Stimulated activated CD4-positive, alpha-beta T cell treated with anti-CD3 and anti-CD28 coated beads, Interleukin-1b, Interleukin-23, amount 100 ng/mL, for 4 hours (primary cell): Measurements from ENCODE around the gene CHCHD1.
"Not testable (repeated sequence)": the region's sequence is repeated elsewhere in the genome, so short reads cannot be mapped to it uniquely, and the experiment has no call there.

Experiments
- DNase-seq, 2 donors: peaks; one replicate each; pipeline ENCODE4 v3.0.0-alpha.2; 2020; ENCODE audit warnings: low read depth in 2 of 2

Gene CHCHD1

DNA sequence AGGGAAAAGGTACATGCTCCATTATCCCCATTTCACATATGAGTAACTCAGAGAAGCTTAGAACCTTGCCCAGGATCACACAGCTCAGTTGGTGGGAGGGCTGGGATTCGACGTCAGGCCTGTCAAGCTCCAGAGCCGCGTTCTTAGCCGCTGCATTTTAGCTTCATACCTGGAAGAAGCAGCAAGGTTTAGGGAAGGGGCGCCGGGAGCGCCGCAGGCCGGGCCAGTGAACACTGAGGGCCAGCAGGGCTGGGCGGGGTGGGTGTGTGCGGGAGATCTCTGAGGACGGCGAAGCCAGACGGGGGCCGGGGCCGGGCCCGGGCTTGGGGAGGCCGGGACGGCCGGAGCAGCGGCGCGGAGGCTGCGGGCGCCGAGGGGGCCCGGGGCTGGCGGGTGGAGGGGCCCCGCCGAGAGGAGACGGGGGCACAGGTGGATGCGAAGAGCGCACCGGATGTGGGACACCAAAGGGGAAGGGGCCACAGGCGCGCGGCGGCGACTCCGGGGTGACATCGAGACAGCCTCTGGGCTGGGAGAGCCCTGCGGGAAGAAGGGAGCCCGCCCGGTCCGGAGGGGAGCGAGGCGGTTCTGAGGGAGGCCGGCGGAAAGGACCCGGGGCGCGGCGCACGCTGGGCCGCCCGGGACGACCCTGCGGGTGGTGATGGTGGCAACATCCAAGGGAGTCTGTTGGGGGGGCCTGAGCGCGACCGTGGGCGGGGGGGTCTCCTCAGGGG, 29.1 kb downstream of the CHCHD1 start:
- peak; percentile 27 to 49 for DNase-seq

DNA sequence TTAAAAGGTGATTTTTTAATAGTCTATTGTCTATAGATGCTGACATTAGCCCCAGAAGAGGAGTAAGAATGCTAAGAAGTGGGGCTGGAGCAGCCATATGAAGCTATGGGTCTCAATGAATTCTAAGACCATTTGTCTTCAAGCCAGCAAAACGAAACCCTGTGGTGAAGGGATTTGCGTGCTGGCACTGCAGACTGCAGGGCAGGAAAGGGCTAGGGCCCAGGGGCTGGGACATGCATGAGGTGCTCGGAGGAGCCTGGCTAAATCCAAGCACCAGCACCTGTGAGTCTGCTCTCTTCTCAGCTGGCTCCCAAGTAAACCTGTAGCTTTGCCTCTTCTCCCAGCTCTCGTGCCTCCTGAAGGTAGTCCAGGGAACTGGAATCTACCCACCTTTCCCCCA, 30.8 kb downstream of the CHCHD1 start:
- no peak for DNase-seq

DNA sequence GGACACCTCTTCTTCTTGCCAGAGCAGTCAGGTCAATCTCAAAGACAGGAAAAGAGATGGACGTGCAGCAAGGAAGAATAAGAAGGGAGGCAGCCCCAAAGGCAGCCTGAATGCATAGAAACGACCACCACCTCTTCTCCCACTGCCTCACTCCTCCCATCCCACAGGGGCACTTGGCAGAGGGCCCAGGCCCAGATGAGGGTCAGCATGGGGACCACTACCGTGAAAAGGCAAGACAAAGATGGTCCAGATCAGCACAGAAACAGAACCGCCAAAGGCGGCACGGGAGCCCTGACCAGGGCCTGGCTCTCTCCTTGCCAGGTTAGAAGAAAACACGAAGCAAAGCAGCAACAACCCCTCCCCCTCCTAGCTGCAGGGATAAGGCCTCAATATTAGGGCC, 31.5 kb downstream of the CHCHD1 start:
- DNase-seq, result no peak

- no peak for DNase-seq
Measured at GRCh38 chr10:73814276-73814895, 32.5 kb downstream of the CHCHD1 start.

DNA sequence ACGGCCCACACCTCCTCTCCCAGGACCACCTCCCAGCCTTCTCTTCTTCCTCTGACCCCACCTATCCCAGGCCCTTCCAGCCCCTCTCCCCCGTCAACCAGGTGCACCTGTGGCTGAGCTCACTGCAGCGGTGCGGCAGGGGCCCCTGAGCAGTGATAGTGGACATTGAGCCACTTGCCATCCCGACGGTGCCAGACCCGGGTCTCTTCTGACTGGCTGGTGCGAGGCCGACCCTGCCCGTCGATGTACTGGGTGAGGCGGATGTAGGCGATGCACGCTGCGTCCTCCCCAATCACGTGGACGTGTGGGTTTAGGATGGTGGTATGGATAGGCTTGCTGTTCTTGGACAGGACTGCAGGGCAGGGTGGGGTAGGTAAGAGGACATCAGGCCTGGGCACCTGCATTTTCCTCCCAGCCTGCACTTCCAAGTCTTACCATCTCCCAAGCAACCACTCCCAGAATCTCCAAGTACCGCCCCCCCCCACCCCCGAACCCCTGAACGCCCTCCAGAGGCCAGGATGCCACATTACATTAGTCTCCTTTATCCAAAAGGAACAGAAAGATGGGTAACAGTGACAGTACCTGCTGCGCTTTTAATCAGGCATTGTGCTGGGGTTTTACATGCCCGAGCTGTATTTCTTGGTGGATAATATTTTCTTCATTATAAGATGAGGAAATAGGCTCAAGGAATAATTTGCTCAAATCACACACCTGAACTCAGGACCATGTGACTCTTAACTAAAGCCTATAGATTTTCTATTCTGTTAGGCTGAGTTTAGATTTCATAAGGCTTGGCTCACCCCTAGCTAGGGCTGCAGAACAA, 33.3 kb downstream of the CHCHD1 start:
- DNase-seq, result no peak

DNA sequence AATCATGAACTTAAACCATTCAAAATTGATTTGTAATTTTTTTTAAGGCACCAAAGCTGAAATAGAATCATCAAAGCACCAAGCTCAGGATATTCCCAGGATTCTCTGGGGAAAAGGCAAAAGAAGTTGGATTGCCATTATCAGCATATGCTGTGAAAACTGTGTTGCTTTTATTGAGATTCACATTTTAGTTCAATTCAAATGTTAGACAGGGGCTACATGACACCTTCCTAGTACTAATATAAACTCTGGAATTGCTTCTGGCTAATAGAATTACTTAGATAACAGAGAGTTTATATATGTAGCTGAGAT, 33.8 kb downstream of the CHCHD1 start:
- no peak for DNase-seq

DNA sequence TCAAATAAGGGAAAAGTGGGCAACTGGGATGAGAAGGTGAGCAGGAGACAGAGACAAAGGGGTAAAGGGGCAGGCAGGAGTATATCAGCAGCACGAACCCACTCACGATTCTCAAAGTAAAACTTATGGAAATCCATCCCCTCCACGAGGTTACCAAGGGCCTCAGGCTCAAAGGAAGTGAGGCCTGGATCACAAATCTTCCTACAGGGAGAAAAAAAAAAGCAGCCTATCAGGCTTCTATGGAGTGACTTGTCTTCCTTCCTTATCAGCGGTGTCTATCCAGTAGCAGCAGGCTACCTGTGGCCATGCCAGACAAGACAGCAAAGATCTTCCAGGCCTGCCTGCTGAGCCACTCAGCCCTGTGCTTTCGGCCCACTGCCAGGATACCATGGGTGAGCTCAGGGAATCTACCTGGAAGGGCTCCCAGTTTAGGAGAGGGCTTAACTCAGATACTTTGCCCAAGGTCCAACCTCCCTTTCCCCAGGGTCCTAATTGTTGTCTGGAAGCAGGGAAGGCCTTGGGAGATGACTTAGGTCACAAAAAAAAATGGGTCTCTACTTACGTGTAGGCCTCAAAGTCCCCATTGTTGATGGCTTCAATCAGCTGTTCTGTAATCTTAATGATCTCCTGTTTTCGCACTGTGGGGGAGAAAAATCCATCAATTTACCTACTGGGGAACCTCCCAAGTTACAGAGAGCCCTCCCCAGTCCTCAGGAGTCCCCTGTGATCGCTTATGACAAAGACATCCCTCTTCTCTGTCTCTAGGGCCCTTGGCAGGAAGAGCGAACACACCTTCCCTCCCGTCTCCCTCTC, 35.3 kb downstream of the CHCHD1 start:
- DNase-seq, result no peak

DNA sequence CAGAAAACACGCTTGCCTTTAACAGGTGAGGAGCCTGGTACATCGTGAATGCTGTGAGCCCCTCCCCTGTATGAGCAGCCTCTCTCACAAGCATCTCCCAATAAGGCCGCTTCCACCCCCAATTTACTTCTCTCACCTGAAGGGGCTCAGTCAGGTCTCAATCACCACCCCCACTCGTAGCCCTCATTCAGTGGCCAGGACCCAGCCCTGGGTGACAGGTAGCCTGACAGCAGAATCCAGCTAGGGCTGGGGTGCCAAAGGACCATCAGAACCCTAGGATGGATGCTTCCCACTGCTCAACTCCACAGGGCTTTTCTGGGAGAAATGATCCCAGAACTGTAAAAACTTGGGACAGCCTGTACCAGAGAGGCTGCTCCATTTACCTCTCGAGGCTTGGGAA, 36.0 kb downstream of the CHCHD1 start:
- DNase-seq, result no peak

DNA sequence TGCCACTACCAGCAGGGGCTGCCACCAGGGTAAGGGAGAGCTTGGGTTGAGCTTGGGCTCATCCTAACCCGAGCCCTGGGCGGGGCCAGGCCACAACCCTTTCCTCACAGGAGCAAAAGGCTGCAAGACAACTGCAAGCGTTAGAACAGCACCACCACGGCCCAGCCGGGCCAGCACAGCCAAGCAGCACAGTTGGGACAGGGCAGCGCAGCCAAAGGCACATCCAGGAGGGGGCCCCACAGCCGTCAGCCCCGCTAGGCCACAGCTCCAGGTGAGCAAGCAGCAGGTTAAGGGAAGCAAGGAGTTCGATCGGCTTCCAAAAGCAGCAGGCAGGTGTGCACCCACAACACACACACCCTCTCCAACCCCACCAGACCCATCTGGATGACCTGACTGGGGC, 36.6 kb downstream of the CHCHD1 start:
- DNase-seq, result no peak

DNA sequence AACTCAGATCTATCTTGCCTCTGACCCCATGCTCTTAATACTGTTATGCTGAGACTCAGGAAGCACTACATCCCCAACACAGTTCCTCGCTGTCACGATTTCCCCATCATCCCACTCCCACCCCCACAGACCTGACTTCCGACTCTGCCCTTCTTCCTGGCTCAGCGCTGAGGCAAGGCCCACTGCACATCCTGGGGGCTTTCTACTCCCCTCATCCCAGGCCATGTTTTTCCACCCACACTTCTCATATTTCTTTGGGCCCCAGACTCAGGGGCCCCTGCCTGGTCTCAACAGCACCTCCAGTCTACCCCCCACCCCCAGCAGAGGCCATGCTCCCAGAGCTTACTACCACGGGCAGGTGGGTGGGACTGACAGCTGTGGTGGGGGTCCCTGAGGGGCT, 37.2 kb downstream of the CHCHD1 start:
- no peak for DNase-seq

DNA sequence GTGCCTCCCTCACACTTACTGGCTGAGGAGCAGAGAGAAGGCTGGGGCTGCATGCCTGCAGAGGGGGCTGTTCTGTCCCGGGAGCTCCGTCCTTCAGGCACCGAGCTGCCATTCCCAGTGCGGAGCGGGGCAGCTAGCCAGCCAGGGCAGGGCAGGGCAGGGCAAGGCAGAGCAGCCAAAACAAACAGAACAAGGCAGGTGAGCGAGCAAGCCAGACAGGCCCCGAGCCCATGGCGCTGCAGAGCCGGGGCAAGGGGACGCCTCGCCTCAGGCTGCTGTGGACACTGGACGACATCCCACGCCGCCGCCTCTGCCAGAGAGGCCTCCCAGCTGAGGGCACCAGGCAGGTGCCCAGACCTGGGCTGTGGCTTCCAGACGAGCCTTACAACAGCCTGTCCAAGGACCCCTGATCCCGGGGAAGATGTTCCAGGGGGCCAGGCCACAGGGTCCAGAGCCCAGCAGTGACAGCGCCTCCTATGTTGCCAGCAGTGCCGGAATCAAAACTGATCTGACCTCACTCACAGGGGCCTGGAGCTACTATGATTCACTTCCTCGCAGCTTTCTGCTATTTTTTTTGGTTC, 37.8 kb downstream of the CHCHD1 start:
- DNase-seq, result no peak

DNA sequence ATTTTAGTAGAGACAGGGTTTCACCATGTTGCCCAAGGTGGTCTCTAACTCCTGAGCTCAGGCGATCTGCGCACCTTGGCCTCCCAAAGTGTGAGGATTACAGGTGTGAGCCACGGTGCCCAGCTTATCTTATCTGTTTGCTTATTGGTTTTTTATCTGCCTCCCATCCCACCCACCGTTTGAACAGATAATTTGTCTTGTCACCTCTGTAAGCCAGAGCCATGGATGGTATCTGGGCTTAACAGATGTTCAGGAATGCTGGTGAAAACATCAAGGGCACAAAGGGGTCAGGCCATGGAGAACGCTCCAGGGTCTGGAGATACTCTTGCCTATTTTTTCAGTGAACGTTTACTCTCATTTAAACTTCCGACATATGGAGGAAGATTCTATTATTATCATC, 41.5 kb downstream of the CHCHD1 start:
- DNase-seq, result no peak

DNA sequence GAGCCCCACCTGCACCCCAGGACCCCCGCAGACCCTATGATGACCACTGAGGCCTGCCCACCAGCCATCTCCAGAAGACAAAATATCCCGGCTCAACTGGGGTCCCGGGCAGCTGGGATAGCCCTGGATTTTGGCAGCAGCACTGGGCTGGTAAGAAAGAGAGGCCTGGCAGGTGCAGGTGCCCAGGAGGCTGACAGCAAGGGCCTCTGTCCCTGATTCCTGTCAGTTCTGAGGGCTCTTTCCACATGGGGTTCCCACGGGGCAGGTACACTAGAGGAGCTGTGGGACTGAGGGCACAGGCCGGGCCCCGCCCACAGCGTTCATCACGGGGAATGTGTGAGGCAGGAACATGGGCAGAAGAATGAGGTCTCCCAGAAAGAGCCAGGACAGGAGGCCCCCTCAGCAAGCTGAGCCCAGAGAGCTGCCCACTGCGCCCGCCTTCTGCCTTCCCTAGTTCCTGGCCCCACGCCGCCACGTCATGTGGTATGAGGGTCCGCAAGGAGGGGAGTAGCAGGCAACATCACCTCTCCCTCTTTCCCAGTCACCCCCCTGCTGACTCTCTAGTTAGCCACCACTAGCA, 42.4 kb downstream of the CHCHD1 start:
- no peak for DNase-seq

- no peak for DNase-seq
Measured at GRCh38 chr10:73827346-73828089, 45.7 kb downstream of the CHCHD1 start.

DNA sequence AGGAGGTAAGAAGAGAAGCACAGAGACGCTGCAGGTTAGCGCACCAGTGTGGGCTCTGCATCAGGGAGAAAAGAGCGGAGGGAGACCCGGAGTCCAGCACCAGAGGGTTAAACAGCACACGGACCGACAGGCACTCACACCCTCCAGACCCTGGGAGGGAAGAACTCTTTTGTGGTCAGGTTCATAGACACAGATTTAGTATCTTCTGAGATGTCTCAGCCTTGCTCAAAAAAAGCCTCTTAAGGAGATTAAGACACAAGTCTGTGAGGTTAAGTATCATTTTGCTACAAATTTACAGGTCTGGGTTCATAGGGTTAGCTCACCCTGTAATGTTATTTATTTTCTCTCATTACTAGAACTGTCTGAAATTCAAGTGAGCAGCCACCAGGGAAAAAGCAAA, 46.3 kb downstream of the CHCHD1 start:
- DNase-seq, result no peak

DNA sequence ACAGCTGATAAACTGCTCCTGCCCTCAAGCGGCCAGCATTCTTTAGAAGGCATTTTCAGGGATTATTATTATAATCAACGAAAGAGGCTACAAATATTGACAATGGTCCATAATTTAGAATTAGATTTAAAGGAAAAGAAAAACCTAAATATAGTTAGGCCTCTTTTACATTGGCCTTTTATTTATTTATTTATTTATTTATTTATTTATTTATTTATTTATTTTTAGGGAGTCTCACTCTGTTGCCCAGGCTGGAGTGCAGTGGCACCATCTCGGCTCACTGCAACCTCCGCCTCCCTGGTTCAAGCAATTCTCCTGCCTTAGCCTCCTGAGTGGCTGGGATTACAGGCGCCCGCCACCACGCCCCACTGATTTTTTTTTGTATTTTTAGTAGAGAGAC, 47.2 kb downstream of the CHCHD1 start:
- not testable (repeated sequence) for DNase-seq
